Left ventricle myocardium superior (tissue), 1 donor: Measurements from ENCODE around the gene TBX21. TPM values are rescaled to one million over a fixed set of nuclear protein-coding genes. Genes with fewer than 3 reads are reported as not detected.
"Not testable (repeated sequence)": the region's sequence is repeated elsewhere in the genome, so short reads cannot be mapped to it uniquely, and the experiment has no call there.

Experiments used
- ATAC-seq: fragments of 200-7000 bp; cut with Tn5 transposase; one replicate; pipeline ENCODE4 v1.9.1; 2020; ENCODE audit warnings: mild to moderate bottlenecking, moderate library complexity
- DNase-seq: peaks from one replicate; pipeline ENCODE4 v3.0.0-alpha.2; 2020
- intact Hi-C: fragments of 100-400 bp; cut with micrococcal nuclease; formaldehyde crosslinking; loops from one replicate; pipeline ENCODE4 v1.11.0; 2022
- total RNA-seq: library from RNA; stranded (reverse); fragmentation: NEBNext Ultra II Directional; extraction: Animal tissue kit (Norgen Biotek cat#: 25700); gene quantifications from one replicate; pipeline ENCODE4 v1.2.1, GENCODE V29; 2021
- donor health status: DM: no; HTN: yes; CAD: no; lungs with severe emphysema.

Gene TBX21
- total RNA-seq, 1 donor from 2014 or later: 0.40 TPM

DNA sequence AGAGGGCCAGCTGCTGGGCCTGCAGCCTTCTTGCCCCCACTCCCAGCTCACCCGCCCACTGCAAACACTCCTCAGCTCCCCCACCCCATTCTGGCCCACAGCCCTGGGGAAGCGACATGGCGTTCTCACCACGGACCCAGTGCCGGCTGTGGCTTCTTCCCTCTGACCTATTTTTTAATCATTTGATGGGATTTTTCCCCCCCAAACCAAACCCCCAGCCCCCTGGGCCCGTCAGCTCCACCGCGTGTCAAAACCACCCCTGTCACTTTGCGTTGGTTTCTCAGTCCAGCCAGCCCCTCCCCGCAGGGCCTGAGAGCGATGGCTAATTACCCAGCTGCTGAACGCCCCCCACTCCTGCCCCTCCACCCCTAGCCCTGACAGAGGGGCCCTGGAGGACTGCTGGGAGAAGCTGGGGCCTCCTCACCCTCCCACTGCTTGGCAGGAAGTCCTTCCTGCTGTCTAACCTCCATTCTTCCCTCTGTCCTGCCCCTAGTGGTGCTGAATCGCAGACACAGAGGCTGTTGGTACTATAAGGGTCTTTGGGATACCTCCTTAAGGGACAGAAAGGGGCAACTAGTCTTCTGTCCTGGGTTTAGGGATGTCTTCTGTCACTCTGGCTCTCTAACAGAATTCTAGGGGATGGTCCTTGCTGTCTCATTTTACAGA, 7.5 kb upstream of the TBX21 start:
- ATAC-seq (no peak), DNase-seq (peak; percentile 12)
- intact Hi-C loops: no loop called here

DNA sequence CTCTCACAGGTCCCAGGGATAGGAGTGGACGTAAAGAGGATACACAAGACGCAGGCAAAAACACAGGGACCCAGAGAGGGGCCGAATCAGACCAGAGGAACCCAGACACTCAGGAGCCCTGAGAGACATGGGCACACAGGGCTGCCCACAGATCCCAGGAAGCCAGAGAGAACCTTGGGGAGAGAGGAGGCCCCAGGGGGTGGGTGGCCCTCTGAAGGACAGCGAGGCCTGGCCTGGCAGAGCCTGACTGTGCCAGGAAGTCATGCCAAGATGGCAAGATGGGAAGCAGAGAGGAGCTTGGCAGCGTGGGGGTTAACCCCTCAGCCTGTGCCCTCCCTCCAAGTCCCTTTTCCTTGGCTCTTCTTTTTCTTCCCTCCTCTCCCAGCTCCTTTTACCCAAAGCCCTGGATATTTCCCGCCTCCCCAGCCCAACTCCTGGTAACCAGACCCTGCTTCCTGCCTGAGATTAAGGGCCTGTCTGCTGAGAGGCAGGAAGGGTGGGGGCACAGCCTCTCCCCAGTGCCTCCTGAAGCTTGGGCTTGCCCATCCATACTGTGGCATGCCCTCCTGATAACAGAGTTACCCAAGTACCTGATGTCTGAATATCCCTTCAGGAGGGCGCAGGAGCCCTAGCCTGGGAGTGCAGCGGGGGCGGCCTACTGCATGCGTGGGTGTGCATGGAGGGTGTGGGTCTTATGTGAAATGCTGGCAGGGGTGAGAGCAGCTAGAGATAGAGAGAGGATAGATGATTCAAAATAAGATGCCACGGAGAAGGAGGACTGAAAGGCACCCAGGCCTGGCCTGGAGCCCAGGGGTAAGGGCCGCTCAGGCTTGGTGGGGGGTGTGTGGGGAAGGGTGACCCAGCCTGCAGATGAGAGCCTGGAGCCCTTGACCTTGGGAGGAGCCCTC, 6.0 kb upstream of the TBX21 start:
- DNase-seq (peak; percentile 16), ATAC-seq (no peak)
- intact Hi-C loops: no loop called here

DNA sequence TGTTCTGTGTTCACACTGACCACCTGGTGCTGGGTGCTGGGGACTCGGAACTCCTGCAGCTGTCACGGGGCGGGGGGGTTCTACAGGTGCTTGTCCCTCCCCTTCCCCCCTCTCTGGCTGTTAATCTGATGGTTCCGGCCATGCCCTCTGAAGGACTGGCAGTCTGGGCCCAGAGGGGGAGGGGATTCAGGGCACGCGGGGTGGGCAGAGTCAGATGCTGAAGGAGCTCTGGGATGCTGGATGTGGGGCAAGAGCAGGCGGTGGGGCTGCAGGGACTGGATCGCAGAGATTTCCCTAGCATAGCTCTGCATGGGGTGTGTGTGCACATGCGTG, 5.4 kb upstream of the TBX21 start:
- no peak for DNase-seq
- intact Hi-C loops: no loop called here
- no peak for ATAC-seq

DNA sequence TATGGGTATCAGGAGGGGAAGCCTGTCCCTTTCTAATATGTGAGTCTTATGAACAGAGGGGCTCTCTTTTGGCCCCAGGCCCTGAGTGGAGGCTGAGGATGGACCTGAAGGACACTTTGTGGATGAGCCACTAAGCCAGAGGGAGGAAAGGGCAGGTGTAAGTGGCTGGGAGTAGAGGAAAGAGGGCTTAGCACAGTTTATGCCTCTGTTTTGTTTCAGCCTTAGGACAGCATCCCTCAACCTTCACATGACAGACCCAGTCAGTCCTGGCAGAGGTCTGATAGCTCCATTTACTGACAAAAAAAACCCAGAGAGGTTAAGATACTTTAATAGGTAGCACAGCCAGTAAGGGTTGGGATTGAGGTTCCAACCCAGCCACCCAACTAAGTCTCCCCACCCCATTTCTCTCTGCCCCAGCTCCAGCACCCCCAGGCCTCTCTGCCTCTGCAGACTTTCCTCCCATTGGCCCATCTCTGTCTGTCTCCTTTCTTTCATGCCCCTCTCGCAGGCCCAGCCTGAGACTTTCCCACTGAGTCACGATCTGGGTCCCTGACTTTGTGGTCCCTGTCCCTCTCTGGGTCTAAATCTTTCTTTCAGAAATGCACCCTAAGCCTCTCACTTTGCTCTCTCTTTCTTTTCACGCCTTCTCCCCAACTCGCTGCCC, 4.7 kb upstream of the TBX21 start:
- intact Hi-C loops: no loop called here
- ATAC-seq (no peak), DNase-seq (no peak)

DNA sequence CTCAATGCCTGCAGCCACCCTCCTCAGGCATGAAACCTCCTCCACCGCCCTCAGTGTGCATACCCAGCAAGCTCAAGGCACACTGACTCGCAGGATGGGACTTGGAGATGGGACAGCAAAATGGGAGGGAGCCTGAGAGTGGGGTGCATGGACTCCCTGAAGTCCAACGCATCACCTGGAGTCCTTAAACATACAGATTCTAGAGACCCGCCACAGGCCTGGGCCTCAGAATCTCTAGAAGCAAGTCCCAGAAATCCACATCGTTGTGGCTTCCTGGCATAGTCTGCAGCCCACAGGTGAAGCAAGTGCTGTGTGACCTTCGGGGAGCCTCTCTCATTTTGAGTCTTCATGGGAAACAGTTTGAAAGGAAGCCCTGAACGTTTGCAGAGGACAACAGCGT, 3.6 kb upstream of the TBX21 start:
- intact Hi-C loops: no loop called here
- DNase-seq: no peak
- no peak for ATAC-seq

DNA sequence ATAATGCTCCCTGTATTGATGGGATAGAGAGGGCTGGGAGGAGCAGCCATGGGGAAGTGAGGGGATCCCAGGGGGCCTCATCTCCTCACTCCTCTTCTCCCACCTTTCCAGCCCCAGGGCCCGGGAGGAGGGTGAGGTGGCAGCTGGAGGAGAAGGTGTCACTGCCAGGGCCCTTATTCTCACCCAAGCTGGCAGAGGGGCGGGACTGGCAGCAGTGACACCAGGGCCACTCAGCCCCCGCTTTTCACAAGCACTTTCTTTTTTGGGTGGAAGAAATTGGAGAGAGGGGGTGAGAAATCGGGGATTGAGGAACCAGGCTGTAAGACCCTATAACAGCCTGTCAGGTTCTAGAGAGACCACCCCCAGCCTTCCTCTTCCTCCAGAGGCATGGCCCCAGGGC, 2.4 kb upstream of the TBX21 start:
- intact Hi-C loops: no loop called here

DNA sequence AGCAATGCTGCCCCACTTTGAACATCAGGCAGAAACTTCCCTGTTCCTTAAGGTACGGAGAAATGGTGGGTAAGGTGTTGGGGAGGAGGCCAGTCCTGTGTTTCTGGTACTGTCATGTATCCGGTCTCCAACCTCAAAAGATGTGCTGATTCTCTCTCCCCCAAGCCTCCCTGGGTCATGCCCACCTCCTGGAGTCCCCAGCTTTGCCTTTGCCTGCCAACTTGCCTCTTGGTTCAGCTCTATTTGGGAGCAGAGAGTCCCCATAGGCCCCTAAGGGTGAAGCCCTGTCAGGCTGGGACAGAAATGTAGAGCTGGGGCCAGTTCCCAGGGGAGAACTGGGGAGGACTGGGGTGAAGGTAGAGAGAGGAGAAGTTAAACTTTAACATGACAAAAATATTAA, 1.6 kb upstream of the TBX21 start:
- DNase-seq (no peak), ATAC-seq (no peak)
- intact Hi-C loops: no loop called here

More for the DNA sequence above, 2.4 kb upstream of the TBX21 start:
- peak; percentile 16 for DNase-seq
- ATAC-seq: no peak

DNA sequence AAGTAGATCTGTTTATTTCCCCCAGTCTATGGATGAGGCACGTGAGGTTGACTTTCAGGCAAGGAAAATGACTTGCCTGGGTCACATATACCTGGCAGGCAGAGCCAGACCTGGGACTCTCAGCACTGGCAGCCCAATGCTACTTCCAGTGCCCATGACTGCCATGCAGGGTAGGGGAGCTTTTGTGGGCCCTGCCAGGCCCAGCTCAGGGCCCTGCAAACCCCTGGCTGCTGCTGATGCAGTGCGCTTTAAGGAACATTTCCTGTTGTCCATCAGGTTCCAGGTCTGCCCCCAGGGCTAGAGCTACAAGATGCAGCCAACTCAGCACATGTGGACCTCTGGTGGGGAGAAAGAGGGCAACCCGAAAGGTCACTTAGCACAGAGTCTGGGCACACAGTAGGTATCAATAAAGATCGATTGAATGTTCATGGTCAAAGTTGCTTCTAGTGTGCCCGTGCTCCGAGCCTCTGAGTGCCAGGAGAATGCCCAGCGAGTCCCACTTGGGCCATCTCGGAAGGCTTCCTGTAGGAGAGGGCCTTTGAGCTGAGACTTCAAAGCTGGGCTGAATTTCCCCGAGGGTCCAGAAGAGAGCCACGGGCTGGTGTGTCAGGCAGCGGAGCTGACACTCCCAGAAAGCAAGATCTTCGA, 513 bp upstream of the TBX21 start:
- intact Hi-C loops: no loop called here
- ATAC-seq: no peak
- DNase-seq: no peak

DNA sequence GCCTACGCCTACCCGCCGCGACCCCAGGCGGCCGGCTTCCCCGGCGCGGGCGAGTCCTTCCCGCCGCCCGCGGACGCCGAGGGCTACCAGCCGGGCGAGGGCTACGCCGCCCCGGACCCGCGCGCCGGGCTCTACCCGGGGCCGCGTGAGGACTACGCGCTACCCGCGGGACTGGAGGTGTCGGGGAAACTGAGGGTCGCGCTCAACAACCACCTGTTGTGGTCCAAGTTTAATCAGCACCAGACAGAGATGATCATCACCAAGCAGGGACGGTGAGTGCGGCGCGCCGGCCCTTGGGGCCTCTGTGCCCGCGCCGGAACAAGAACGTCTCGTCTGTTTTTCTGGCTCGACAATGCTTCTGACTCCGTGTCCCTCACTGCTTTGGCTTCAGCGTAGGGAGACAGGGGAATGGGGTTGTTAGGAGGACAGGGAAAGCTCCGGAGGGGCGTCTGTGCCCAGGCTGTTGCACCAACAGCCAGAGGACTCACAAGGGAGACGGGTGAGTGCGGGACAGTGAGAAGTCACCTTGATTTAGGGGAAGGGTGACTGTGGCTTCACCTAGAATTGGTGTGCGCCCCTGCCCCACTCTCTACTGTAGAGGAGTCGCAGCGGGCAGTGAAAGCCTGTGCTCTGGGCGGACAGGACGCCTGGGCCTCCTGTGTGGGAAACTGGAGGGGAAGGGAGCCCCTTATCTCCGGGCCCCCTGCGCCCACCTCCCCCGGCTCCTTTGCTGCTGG, 806 bp downstream of the TBX21 start:
- ATAC-seq (peak; percentile 24), DNase-seq (no peak)
- intact Hi-C loops: no loop called here

DNA sequence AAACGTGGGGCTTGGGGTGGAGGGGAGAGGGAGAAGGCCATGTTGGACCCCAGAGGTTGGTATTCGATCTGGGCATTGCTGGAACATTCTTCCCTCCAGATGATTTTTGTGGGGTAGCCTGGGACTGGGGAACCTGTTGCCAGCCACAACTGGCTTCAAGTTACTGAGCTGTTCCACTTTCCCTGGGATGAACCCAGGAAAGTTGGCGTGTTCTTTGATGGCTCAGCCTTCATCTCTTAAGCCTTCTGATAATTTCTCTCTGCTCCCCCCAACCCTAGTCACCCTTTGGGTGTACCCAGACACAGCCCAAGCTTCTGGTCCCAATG, 2.1 kb downstream of the TBX21 start:
- intact Hi-C loops: no loop called here
- ATAC-seq: no peak
- no peak for DNase-seq

DNA sequence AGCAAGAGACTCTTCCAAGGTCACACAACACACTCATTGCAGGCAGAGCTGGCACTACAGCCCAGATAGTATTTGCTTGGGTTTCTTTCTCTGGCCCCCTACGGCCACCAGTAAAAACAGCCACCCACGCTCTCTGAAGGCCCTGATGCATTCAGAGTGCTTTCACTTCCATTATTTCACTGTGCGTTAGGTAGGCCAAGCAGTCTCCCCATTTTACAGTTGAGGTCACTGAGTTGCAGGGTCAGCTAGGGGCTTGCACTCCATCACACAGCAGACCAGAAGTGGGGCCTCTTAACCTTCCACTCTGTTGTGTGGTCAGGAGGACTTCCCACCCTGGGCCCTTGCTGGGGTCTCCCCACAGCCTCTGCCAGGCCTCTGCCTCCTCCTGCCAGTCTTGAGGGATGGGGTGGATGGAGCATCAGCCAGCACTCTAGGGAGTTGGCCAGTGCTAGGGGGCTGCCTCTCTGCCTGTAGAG, 2.5 kb downstream of the TBX21 start:
- no peak for DNase-seq
- ATAC-seq: no peak
- intact Hi-C loops: no loop called here

DNA sequence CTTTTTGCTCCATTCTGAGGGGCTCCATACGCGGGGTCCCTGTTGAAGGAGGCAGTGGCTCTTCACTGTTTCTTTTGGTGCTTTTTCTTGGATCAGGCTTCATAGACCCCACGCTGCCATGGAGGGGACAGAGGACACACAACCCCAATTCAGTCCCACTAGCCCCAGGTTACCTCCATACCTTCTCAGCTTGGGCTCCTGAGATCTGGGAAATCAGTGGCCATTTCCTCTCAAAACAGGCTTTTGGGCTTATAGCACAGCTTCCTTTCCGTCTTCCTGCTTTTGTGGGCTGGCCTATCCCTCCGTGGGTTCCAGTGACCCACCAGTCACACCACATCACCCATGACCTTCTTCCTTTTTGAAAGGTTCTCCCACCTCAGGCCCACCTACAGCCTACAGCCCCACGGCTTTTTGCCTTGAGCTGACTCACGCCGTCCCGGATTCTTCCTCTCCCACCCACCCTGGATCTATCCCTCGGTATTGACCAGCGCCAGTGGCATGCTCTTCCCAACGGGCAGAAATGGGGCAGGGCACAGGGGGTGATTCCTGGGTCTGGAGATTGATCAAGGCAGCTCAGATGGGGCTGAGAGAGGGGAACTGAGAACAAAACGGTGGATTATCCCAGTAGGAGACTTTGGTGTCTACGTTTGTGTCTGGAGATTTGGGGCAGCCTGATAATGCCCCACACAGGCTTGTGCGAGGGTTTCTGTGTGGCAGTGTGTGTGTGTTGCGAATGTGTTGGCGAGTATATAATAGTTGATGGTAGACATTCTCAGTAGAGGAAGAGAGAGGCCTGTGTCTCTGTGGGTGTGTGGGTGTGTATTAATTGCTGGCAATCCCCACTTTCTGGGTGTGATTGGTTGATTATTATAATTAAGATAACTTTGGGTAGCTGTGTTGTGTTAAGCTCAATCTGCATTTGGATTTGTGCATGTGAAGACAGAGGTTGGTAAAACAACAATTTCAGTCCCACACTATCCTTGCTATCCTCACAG, 3.8 kb downstream of the TBX21 start:
- intact Hi-C loops: no loop called here
- no peak for DNase-seq
- no peak for ATAC-seq

DNA sequence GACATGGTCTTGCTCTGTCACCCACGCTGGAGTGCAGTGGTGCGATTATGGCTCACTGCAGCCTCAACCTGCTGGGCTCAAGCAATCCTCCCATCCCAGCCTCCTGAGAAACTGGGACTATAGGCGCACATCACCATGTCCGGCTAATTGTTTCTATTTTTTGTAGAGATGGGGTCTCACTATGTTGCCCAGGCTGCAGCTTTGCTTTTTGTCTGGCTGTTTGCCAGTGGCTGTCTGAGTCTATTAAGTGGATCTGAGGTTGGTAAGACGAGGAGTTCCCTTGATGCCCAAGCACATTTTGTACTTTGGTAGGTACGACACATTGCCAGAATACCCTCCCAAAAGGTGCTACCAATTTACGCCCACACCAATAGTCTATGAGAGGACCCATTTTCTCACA, 5.1 kb downstream of the TBX21 start:
- intact Hi-C loops: no loop called here
- DNase-seq (no peak), ATAC-seq (no peak)

DNA sequence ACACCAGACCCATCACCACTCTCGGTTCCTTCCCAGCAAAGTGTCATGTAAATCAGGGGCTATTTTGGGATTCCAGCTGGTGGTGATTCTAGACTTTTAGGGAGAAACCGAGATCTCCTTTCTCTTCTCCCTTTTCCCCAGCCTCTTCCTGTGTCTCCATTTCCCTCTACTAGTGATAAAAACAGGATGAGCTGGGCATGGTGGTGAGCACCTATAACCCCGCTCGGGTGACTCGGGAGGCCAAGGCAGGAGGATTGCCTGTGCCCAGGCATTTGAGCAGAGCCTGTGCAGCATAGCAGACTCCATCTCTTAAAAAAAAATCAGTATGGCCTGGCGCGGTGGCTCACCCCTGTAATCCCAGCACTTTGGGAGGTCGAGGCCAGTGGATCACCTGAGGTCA, 6.1 kb downstream of the TBX21 start:
- ATAC-seq: no peak
- intact Hi-C loops: no loop called here
- no peak for DNase-seq

DNA sequence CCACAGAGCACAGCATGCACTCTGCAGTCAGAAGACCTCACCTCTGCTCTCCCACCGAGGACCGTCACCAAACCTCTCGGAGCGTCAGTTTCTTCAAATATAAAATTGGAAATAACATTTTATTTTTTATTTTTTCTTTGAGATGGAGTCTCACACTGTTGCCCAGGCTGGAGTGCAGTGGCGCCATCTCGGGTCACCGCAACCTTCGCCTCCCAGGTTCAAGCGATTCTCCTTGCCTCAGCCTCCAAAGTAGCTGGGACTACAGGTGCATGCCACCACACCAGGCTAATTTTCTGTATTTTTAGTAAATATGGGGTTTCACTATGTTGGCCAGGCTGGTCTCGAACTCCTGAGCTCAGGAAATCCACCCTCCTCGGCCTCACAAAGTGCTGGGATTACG, 6.9 kb downstream of the TBX21 start:
- DNase-seq, intact Hi-C loops, ATAC-seq: not testable (repeated sequence)

DNA sequence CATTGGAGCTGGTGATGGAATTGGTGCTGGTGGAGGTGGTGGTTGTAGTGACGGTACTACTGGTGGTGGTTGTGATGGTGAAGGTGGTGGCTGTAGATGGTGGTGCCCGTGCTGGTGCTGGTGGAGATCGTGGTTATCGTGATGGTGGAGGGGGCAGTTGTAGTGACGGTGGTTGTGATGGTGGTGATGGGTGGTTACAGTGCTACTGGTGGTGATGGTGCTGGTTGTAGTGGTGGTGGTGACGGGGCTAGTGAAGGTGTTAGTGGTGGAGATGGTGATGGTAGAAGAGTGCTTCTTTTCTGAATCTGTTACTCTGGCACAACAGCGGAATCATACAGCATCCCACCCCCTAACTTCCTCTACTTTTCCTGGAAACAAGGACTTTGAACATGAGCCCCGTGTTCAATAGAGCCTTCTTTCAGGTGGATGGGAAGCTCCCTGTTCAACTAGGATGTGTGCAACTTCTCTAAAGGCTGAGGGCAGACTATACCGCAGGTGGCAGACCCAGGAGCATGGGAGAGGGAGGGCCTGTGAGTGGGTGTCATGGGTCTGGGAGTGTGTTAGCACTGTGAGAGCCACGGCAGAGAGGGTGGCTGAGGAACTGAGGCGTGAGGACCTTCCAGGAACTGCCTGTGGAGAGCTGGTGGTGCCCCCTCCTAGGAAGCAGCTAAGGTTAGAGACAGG, 8.2 kb downstream of the TBX21 start:
- DNase-seq: no peak
- intact Hi-C loops: no loop called here
- no peak for ATAC-seq

DNA sequence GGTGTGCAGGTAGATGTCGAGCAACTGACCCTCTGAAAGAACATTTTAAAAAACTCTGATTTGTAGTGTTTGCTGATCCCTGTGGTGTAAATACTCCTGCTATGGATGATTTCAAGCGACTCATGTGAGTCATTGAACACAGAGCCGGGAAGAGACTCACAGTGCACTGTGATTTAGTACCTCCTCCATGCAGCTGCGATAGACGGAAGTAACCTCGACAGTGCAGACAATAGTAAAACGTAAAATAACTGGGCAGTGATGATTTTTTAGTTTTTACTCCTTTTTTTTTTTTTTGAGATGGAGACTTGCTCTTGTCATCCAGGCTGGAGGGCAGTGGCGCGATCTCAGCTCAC, 8.7 kb downstream of the TBX21 start:
- no peak for ATAC-seq
- DNase-seq: no peak

More for the DNA sequence above, 8.7 kb downstream of the TBX21 start:
- intact Hi-C loops: no loop called here
